Natural killer cell (primary cell): ENCODE results near the gene TRUB2. TPM values are rescaled to one million over a fixed set of nuclear protein-coding genes. Genes with fewer than 3 reads are reported as not detected.

Experiments used
- ATAC-seq, 3 donors: fragments of 150-1000 bp in 2 of 3; fragments of 200-7000 bp in 1 of 3; cut with Tn5 transposase; 1 replicate in 1 of 3; 2 replicates in 2 of 3; pipeline ENCODE4 v1.10.0; 2021; ENCODE audit warnings: mild to moderate bottlenecking in 2 of 3, moderate library complexity in 2 of 3
- DNase-seq, 2 donors: peaks; one replicate each; pipeline versions ENCODE4 v3.0.0 to v3.0.0-alpha.2; 2013 to 2021; ENCODE audit warnings: mixed read lengths in 1 of 2
- H3K27ac ChIP-seq: one replicate; pipeline ENCODE4 v1.5.1; 2013; ENCODE audit warnings: mild to moderate bottlenecking, low read length
- H3K27me3 ChIP-seq: one replicate; pipeline ENCODE4 v1.6.1; 2013; ENCODE audit warnings: low read length; ENCODE audit not compliant: control insufficient read depth, insufficient read depth
- H3K36me3 ChIP-seq: one replicate; pipeline ENCODE4 v1.6.1; 2013; ENCODE audit warnings: low read length; ENCODE audit not compliant: control insufficient read depth, insufficient read depth
- H3K4me1 ChIP-seq: one replicate; pipeline ENCODE4 v1.6.1; 2013; ENCODE audit warnings: low read length; ENCODE audit not compliant: control insufficient read depth, insufficient read depth
- H3K4me3 ChIP-seq: one replicate; pipeline ENCODE4 v1.5.1; 2013; ENCODE audit warnings: low read length
- H3K9me3 ChIP-seq: one replicate; pipeline ENCODE4 v1.6.1; 2013; ENCODE audit warnings: low read length; ENCODE audit not compliant: control insufficient read depth, insufficient read depth
- H3K27ac Mint-ChIP-seq, 2 donors: one replicate each; pipeline ENCODE4 v1.8.0; 2022; ENCODE audit warnings: mild to moderate bottlenecking in 2 of 2, mixed read lengths in 2 of 2, moderate library complexity in 1 of 2
- H3K27me3 Mint-ChIP-seq, 2 donors: one replicate each; pipeline ENCODE4 v1.8.0; 2022; ENCODE audit warnings: low read depth in 2 of 2, mixed read lengths in 2 of 2
- H3K36me3 Mint-ChIP-seq: one replicate; pipeline ENCODE4 v1.8.0; 2022; ENCODE audit warnings: mixed read lengths
- H3K4me1 Mint-ChIP-seq, 2 donors: one replicate each; pipeline ENCODE4 v1.8.0; 2022; ENCODE audit warnings: mixed read lengths in 2 of 2
- H3K4me3 Mint-ChIP-seq: one replicate; pipeline ENCODE4 v1.8.0; 2022; ENCODE audit warnings: mild to moderate bottlenecking, moderate library complexity, mixed read lengths
- H3K9me3 Mint-ChIP-seq, 2 donors: one replicate each; pipeline ENCODE4 v1.8.0; 2022; ENCODE audit warnings: mixed read lengths in 2 of 2
- WGBS: methylation state at CpG from one replicate; pipeline ENCODE4 v1.1.7; 2013; ENCODE audit warnings: missing lambda C conversion rate; ENCODE audit not compliant: insufficient coverage; 5-methylcytosine and 5-hydroxymethylcytosine counted together
- intact Hi-C: fragments of 100-400 bp; cut with micrococcal nuclease; formaldehyde crosslinking; loops from one replicate; pipeline ENCODE4 v1.14.2; 2022
- total RNA-seq, 4 donors: library from RNA; stranded (reverse); fragments of 120-200 nt in 1 of 4; gene quantifications; one replicate each; pipeline versions ENCODE4 v1.2.3 to v1.2.4, GENCODE V29; 2013 to 2022
- TF ChIP-seq, protein P1 (sequence below): fragments of 200-600 bp; IDR thresholded peaks from one replicate; pipeline ENCODE4 v1.8.0; 2022; ENCODE audit warnings: antibody characterized with exemption

The TRUB2 gene
- total RNA-seq, 3 donors from 2014 or later (not counting 1 experiment from before 2014, with no cell fraction given), result 8.8 to 12.0 (median 11.3) TPM

DNA sequence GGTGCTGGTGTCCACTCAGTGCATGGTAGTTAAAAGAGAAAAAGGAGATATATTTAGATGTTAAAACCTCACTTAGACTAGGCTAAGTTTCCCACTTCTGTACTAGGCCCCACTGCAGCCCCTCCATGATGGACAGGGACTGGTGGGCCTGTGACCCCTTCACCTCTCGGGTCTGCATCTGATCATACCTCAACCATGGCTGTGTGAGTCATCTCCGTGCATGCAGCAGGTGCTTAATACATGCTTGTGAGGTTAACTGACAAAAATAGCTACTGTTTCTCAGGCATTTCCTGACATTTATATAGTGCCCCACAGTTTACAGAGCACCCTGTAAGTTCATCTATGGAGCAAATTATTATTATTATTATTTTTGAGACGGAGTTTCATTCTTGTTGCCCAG is 40.5 kb upstream of the TRUB2 start:
- WGBS, result 79% methylated on average over 3 of the region's 3 CpGs
- Mint-ChIP-seq H3K4me3 (no peak overlapping the region), H3K9me3 (no peaks in the 10 kb centered on the region), H3K4me1 (peaks cover 7 to 8% of the 10 kb centered on the region in 2 donors), H3K36me3 (no peaks in the 10 kb centered on the region), H3K27me3 (peaks cover 0 to 9% of the 10 kb centered on the region in 2 donors), H3K27ac (no peak overlapping the region)
- TF ChIP-seq, protein P1, sequence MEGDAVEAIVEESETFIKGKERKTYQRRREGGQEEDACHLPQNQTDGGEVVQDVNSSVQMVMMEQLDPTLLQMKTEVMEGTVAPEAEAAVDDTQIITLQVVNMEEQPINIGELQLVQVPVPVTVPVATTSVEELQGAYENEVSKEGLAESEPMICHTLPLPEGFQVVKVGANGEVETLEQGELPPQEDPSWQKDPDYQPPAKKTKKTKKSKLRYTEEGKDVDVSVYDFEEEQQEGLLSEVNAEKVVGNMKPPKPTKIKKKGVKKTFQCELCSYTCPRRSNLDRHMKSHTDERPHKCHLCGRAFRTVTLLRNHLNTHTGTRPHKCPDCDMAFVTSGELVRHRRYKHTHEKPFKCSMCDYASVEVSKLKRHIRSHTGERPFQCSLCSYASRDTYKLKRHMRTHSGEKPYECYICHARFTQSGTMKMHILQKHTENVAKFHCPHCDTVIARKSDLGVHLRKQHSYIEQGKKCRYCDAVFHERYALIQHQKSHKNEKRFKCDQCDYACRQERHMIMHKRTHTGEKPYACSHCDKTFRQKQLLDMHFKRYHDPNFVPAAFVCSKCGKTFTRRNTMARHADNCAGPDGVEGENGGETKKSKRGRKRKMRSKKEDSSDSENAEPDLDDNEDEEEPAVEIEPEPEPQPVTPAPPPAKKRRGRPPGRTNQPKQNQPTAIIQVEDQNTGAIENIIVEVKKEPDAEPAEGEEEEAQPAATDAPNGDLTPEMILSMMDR, result no peak
- H3K36me3 ChIP-seq, result no peaks in the 10 kb centered on the region
- ATAC-seq (no peak), DNase-seq (no peak)
- H3K4me1 ChIP-seq, result peaks cover 18% of the 10 kb centered on the region
- H3K9me3 ChIP-seq, result no peaks in the 10 kb centered on the region
- H3K27me3 ChIP-seq, result no peaks in the 10 kb centered on the region
- intact Hi-C loops, result loop anchor here (1.0 kb wide), 1 partner anchor 50 kb away; no protein-coding TSS in a partner anchor
- H3K4me3 ChIP-seq, result no peak overlapping the region
- no peak overlapping the region for H3K27ac ChIP-seq

DNA sequence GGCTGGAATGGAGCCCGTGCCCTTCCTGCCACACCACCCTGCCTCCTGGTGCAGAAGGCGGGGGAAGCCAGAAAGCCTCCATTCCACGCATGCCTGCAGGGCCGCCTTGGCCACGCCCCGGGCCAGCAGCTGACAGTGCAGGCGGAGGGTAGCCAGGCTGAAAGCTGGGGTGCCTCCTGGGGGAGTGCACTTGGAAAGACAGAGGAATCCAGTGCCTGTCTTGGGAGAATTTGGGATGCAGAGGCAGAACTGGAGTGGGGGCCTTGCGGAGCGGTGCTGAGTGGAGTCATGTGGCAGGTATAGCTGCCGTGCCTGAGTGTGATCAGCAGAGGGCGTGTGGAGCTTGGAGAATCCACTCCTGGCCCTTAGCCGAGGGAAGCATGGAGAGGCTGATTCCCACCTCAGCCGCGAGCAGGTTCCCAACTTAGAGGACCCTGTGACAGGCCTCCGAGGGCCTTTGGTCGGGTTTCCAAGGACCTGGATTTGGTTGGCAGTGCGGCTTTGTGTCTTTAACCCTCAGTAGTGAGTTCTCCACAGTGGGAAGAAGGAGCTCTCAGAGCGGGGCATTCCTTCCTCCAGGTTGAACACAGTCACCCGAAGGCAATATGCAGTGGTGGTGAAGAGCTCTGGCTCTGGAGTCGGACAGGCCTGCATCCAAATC is 39.9 kb upstream of the TRUB2 start:
- Mint-ChIP-seq H3K4me3 (peak overlapping the region; percentile 80), H3K9me3 (no peaks in the 10 kb centered on the region), H3K36me3 (no peaks in the 10 kb centered on the region), H3K27me3 (peaks cover 0 to 9% of the 10 kb centered on the region in 2 donors), H3K27ac (peak overlapping the region in 1 of 2 donors; percentile 49), H3K4me1 (peaks cover 7 to 8% of the 10 kb centered on the region in 2 donors)
- 12% methylated on average over 20 of the region's 20 CpGs for WGBS
- H3K4me1 ChIP-seq, result peaks cover 18% of the 10 kb centered on the region
- intact Hi-C loops, result loop anchor here (1.0 kb wide), 1 partner anchor 50 kb away; no protein-coding TSS in a partner anchor
- H3K9me3 ChIP-seq, result no peaks in the 10 kb centered on the region
- DNase-seq (peak; percentile 51 to 81), ATAC-seq (peak; percentile 87 to 98 (median 96))
- H3K27me3 ChIP-seq, result no peaks in the 10 kb centered on the region
- H3K36me3 ChIP-seq, result no peaks in the 10 kb centered on the region
- TF ChIP-seq, protein P1, result peak; percentile 81
- H3K27ac ChIP-seq, result no peak overlapping the region
- peak overlapping the region; percentile 38 for H3K4me3 ChIP-seq

DNA sequence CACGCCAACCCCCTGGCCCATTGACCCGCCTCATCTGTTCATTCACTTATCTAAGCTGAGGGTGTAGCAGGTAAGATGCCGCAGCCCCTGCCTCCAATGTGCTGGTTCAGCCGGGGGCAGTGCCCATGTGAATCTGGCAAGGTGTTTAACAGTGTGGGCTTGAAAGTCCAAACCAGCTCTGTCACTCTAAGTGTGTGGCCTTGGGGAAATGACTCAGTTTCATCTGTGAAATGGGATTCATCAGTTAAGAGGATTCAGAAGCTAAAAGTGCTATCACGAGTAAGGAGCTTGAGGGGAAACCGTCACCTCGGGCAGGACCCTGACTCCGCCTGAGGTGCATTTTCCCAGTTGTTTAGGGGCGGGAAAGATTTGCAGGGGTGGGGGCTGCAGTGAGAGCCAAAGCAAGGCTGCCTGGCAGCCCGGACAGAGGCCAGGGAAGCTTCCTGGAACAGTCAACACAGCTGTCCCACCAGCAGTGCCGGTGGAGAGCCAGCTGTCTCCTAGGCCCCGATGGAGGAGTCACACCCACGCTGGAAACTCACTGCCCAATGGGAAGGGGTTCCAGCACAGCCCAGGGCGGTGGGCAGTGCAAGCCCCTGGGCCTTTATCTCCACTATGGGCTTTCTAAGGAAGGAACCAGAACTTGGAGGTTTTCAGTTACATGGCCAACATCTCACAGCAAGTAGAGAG is 39.2 kb upstream of the TRUB2 start:
- Mint-ChIP-seq H3K9me3 (no peaks in the 10 kb centered on the region), H3K27ac (peak overlapping the region in 1 of 2 donors; percentile 49), H3K27me3 (peaks cover 0 to 7% of the 10 kb centered on the region in 2 donors), H3K4me1 (peaks cover 7 to 8% of the 10 kb centered on the region in 2 donors), H3K36me3 (no peaks in the 10 kb centered on the region), H3K4me3 (peak overlapping the region; percentile 80)
- TF ChIP-seq, protein P1, result no peak
- Histone ChIP-seq H3K4me3 (no peak overlapping the region), H3K27me3 (no peaks in the 10 kb centered on the region), H3K4me1 (peaks cover 18% of the 10 kb centered on the region), H3K9me3 (no peaks in the 10 kb centered on the region), H3K27ac (no peak overlapping the region), H3K36me3 (no peaks in the 10 kb centered on the region)
- 67% methylated on average over 14 of the region's 14 CpGs for WGBS
- ATAC-seq, result no peak
- DNase-seq, result no peak
- intact Hi-C loops, result no loop called here
